ENCODE measurements around the gene STX5. TPM values are rescaled to one million over a fixed set of nuclear protein-coding genes. Genes with fewer than 3 reads are reported as not detected.
"Not testable (repeated sequence)": the region's sequence is repeated elsewhere in the genome, so short reads cannot be mapped to it uniquely, and the experiment has no call there.

STX5 gene
- total RNA-seq, 1 experiment from 2014 or later = 30.0 TPM

DNA sequence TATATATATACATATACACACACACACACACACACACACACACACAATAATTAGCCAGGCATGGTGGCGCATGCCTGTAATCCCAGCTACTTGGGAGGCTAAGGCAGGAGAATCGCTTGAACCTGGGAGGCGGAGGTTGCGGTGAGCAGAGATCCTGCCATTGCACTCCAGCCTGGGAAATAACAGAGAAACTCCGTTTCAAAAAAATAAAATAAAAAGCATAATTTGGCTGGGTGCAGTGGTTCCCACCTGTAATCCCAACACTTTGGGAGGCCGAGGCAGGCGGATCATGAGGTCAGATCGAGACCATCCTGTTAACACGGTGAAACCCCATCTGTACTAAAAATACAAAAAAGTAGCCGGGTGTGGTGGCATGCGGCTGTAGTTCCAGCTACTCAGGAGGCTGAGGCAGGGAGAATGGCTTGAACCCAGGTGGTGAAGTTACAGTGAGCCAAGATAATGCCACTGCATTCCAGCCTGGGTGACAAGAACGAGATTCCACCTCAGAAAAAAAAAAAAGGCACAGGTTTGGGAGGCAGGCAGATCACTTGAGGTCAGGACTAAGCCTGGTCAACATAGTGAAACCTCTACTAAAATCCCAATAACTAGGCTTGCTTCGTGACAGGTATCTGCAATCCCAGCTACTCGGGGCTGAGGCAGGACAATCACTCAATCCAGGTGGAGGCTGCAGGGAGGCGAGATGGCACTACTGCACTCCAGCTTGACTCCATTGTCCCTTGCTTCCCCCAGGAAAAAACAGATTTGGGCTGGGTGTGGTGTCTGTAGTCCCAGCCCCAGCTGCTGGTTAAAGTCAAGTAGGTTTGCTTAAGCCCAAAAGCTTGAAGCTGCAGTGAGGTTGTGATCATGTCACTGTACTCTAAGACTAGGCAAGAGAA, 19.3 kb upstream of the STX5 start:
- Histone ChIP-seq H3K4me1 (ENCODE audit: low read length) (peaks cover 33% of the 10 kb centered on the region), H4K20me1 (ENCODE audit: insufficient read depth, low read depth, low read length) (peaks cover 30% of the 10 kb centered on the region), H3K9me2 (replicated peaks; ENCODE audit: insufficient read depth, low read length) (no peaks in the 10 kb centered on the region), H2AFZ (ENCODE audit: low read length) (no peak overlapping the region), H3K9me3 (ENCODE audit: low read length) (no peaks in the 10 kb centered on the region), H3K27ac (ENCODE audit: low read length) (no peak overlapping the region), H3K36me3 (ENCODE audit: insufficient read depth, low read length) (peaks cover 38% of the 10 kb centered on the region), H3K4me3 (ENCODE audit: low read length) (no peak overlapping the region), H3K79me2 (ENCODE audit: low read length) (peaks cover 24% of the 10 kb centered on the region), H3K9ac (ENCODE audit: low read length) (no peak overlapping the region), H3K27me3 (ENCODE audit: low read length) (no peaks in the 10 kb centered on the region), H3K4me2 (ENCODE audit: low read depth, low read length, poor library complexity, severe bottlenecking) (no peak overlapping the region)
- DNase-seq = peak; percentile 75

DNA sequence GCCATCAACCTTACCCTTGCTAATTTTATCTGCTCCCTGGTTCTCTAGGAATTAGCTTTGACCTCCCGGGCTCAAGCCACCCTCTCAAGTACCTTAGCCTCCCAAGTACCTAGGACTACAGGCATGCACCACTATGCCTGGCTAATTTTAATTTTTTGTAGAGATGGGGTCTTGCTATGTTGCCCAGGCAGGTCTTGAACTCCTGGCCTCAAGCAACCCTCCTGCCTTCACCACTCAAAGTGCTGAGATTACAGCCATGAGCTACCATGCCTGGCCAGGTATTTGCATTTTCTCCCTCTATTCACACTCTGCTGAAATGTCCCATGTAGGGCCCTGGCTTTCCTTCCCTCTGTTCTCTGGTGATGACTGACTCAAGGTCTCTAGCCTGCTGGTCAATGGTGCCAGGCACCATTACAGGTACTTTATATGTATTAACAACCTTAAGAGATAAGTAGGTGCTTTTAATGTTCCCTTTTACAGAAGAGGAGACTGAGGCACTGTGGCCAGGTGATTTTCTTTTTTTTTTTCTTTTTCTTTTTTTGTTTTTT, 16.0 kb upstream of the STX5 start:
- H3K4me3 ChIP-seq (ENCODE audit: low read length) = no peak overlapping the region
- H3K9me3 ChIP-seq (ENCODE audit: low read length) = no peaks in the 10 kb centered on the region
- peak; percentile 40 for DNase-seq
- H3K4me2 ChIP-seq (ENCODE audit: low read depth, low read length, poor library complexity, severe bottlenecking) = no peak overlapping the region
- peaks cover 10% of the 10 kb centered on the region for H3K36me3 ChIP-seq (ENCODE audit: insufficient read depth, low read length)
- no peaks in the 10 kb centered on the region for H3K79me2 ChIP-seq (ENCODE audit: low read length)
- H3K9ac ChIP-seq (ENCODE audit: low read length) = no peak overlapping the region
- H4K20me1 ChIP-seq (ENCODE audit: insufficient read depth, low read depth, low read length) = peaks cover 5% of the 10 kb centered on the region; the same call in 1 of the 2 replicates
- no peaks in the 10 kb centered on the region for H3K9me2 ChIP-seq (replicated peaks; ENCODE audit: insufficient read depth, low read length)
- H2AFZ ChIP-seq (ENCODE audit: low read length) = no peak overlapping the region
- no peaks in the 10 kb centered on the region for H3K27me3 ChIP-seq (ENCODE audit: low read length)
- no peak overlapping the region for H3K27ac ChIP-seq (ENCODE audit: low read length)
- H3K4me1 ChIP-seq (ENCODE audit: low read length) = peaks cover 9% of the 10 kb centered on the region

GRCh38 chr11:62846177-62846576, 14.3 kb upstream of the STX5 start:
- Histone ChIP-seq H3K79me2 (ENCODE audit: low read length) (no peaks in the 10 kb centered on the region), H3K4me1 (ENCODE audit: low read length) (peaks cover 12% of the 10 kb centered on the region), H4K20me1 (ENCODE audit: insufficient read depth, low read depth, low read length) (no peaks in the 10 kb centered on the region), H3K4me3 (ENCODE audit: low read length) (no peak overlapping the region), H3K9ac (ENCODE audit: low read length) (no peak overlapping the region), H2AFZ (ENCODE audit: low read length) (no peak overlapping the region), H3K9me3 (ENCODE audit: low read length) (no peaks in the 10 kb centered on the region), H3K36me3 (ENCODE audit: insufficient read depth, low read length) (no peaks in the 10 kb centered on the region), H3K4me2 (ENCODE audit: low read depth, low read length, poor library complexity, severe bottlenecking) (no peak overlapping the region), H3K27me3 (ENCODE audit: low read length) (no peaks in the 10 kb centered on the region), H3K9me2 (replicated peaks; ENCODE audit: insufficient read depth, low read length) (no peaks in the 10 kb centered on the region), H3K27ac (ENCODE audit: low read length) (no peak overlapping the region)
- DNase-seq = no peak

- H3K79me2 ChIP-seq (ENCODE audit: low read length) = peaks cover 3% of the 10 kb centered on the region
- H3K9ac ChIP-seq (ENCODE audit: low read length) = no peak overlapping the region
- DNase-seq = no peak
- no peak overlapping the region for H3K4me3 ChIP-seq (ENCODE audit: low read length)
- H3K27ac ChIP-seq (ENCODE audit: low read length) = no peak overlapping the region
- no peaks in the 10 kb centered on the region for H3K9me3 ChIP-seq (ENCODE audit: low read length)
- H4K20me1 ChIP-seq (ENCODE audit: insufficient read depth, low read depth, low read length) = no peaks in the 10 kb centered on the region
- H3K4me1 ChIP-seq (ENCODE audit: low read length) = peaks cover 24% of the 10 kb centered on the region
- no peak overlapping the region for H2AFZ ChIP-seq (ENCODE audit: low read length)
- H3K4me2 ChIP-seq (ENCODE audit: low read depth, low read length, poor library complexity, severe bottlenecking) = no peak overlapping the region
- no peaks in the 10 kb centered on the region for H3K27me3 ChIP-seq (ENCODE audit: low read length)
- no peaks in the 10 kb centered on the region for H3K9me2 ChIP-seq (replicated peaks; ENCODE audit: insufficient read depth, low read length)
- H3K36me3 ChIP-seq (ENCODE audit: insufficient read depth, low read length) = no peaks in the 10 kb centered on the region
Measured at GRCh38 chr11:62844154-62844553, 12.3 kb upstream of the STX5 start.

DNA sequence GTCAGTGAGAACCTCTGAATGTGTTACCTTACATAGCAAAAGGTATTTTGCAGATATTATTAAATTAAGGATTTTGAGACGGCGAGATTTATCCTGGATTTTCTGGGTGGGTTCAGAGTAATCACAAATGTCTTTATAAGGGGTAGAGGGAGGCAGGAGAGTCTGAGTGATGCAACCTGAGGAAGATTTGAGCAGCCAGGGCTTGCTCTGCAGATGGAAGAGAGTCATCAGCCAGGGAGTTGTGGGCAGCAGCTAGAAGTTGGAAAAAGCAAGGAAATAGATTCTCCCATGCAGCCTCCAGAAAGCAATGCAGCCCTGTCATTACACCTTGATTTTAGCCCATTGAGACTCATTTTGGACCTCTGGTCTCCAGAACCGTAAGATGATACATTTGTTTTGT, 11.6 kb upstream of the STX5 start:
- peak; percentile 40 for DNase-seq
- Histone ChIP-seq H3K36me3 (ENCODE audit: insufficient read depth, low read length) (no peaks in the 10 kb centered on the region), H2AFZ (ENCODE audit: low read length) (no peak overlapping the region)

DNA sequence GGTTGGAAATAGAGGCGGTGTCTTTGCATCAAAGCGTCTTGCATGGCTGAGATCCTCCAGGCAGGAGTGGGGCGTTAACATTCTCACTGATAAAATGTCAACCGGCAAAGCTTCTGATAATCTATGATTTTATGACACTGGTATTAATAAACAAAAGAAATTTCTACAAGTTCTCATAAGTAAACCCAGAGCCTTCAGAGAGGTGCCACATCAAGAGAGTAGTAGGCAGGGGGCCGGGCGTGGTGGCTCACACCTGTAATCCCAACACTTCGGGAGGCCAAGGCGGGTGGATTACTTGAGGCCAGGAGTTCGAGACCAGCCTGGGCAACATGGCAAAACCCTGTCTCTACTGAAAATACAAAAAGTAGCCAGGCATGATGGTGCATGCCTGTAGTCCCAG, 11.0 kb upstream of the STX5 start:
- H3K27ac ChIP-seq (ENCODE audit: low read length); H3K36me3 ChIP-seq (ENCODE audit: insufficient read depth, low read length); H2AFZ ChIP-seq (ENCODE audit: low read length); H3K4me3 ChIP-seq (ENCODE audit: low read length); H3K9me3 ChIP-seq (ENCODE audit: low read length); H4K20me1 ChIP-seq (ENCODE audit: insufficient read depth, low read depth, low read length); H3K27me3 ChIP-seq (ENCODE audit: low read length); H3K9me2 ChIP-seq (replicated peaks; ENCODE audit: insufficient read depth, low read length): not testable (repeated sequence)
- H3K4me1 ChIP-seq (ENCODE audit: low read length) = peaks cover 32% of the 10 kb centered on the region
- DNase-seq = peak; percentile 32
- peaks cover 16% of the 10 kb centered on the region for H3K79me2 ChIP-seq (ENCODE audit: low read length)
- H3K4me2 ChIP-seq (ENCODE audit: low read depth, low read length, poor library complexity, severe bottlenecking) = peak overlapping the region; percentile 82
- peak overlapping the region; percentile 86; the same call in 1 of the 2 replicates for H3K9ac ChIP-seq (ENCODE audit: low read length)

More for the DNA sequence above, 11.6 kb upstream of the STX5 start:
- H3K4me1 ChIP-seq (ENCODE audit: low read length) = peaks cover 26% of the 10 kb centered on the region
- H3K9me2 ChIP-seq (replicated peaks; ENCODE audit: insufficient read depth, low read length) = no peaks in the 10 kb centered on the region
- no peak overlapping the region for H3K4me2 ChIP-seq (ENCODE audit: low read depth, low read length, poor library complexity, severe bottlenecking)
- H3K4me3 ChIP-seq (ENCODE audit: low read length) = no peak overlapping the region
- no peaks in the 10 kb centered on the region for H3K9me3 ChIP-seq (ENCODE audit: low read length)
- H3K79me2 ChIP-seq (ENCODE audit: low read length) = peaks cover 10% of the 10 kb centered on the region
- H4K20me1 ChIP-seq (ENCODE audit: insufficient read depth, low read depth, low read length) = no peaks in the 10 kb centered on the region
- no peaks in the 10 kb centered on the region for H3K27me3 ChIP-seq (ENCODE audit: low read length)
- no peak overlapping the region for H3K9ac ChIP-seq (ENCODE audit: low read length)
- H3K27ac ChIP-seq (ENCODE audit: low read length) = no peak overlapping the region

GRCh38 chr11:62842171-62842741, 10.4 kb upstream of the STX5 start:
- H3K9me2 ChIP-seq (replicated peaks; ENCODE audit: insufficient read depth, low read length) = no peaks in the 10 kb centered on the region
- DNase-seq = peak; percentile 49
- peaks cover 22% of the 10 kb centered on the region for H3K79me2 ChIP-seq (ENCODE audit: low read length)
- H3K36me3 ChIP-seq (ENCODE audit: insufficient read depth, low read length) = peaks cover 6% of the 10 kb centered on the region; the same call in 1 of the 2 replicates
- H3K9ac ChIP-seq (ENCODE audit: low read length) = peak overlapping the region; percentile 86
- no peaks in the 10 kb centered on the region for H4K20me1 ChIP-seq (ENCODE audit: insufficient read depth, low read depth, low read length)
- peak overlapping the region; percentile 80 for H2AFZ ChIP-seq (ENCODE audit: low read length)
- peak overlapping the region; percentile 92 for H3K27ac ChIP-seq (ENCODE audit: low read length)
- peaks cover 37% of the 10 kb centered on the region for H3K4me1 ChIP-seq (ENCODE audit: low read length)
- H3K9me3 ChIP-seq (ENCODE audit: low read length) = no peaks in the 10 kb centered on the region
- no peaks in the 10 kb centered on the region for H3K27me3 ChIP-seq (ENCODE audit: low read length)
- H3K4me2 ChIP-seq (ENCODE audit: low read depth, low read length, poor library complexity, severe bottlenecking) = peak overlapping the region; percentile 82
- H3K4me3 ChIP-seq (ENCODE audit: low read length) = peak overlapping the region; percentile 97
